ENCODE data around the gene KLHL26. TPM values are rescaled to one million over a fixed set of nuclear protein-coding genes. Genes with fewer than 3 reads are reported as not detected.

KLHL26 gene
- total RNA-seq, 1 experiment from 2014 or later, result 17.1 TPM

- H2AFZ ChIP-seq (ENCODE audit: low read depth, low read length, poor library complexity, severe bottlenecking), result no peak overlapping the region
- DNase-seq (ENCODE audit: low read depth, low spot score) (peak; percentile 10), ATAC-seq (no peak)
- no peak overlapping the region for H3K27ac ChIP-seq (ENCODE audit: low read depth, low read length)
- H3K9me2 ChIP-seq (ENCODE audit: insufficient read depth), result no peaks in the 10 kb centered on the region
- no peak overlapping the region for H3K4me3 ChIP-seq (replicated peaks in 1 of 2; ENCODE audit: low read depth in 1 of 2, low read length in 2 of 2)
- intact Hi-C loops (cut with micrococcal nuclease), result loop anchor here (2.0 to 5.0 kb wide), 4 partner anchors 79 to 223 kb away; partner anchors contain the start of gene REX1BD
- H3K27me3 ChIP-seq (ENCODE audit: insufficient read depth, low read length), result no peaks in the 10 kb centered on the region
- H3K9ac ChIP-seq (ENCODE audit: low read length), result no peak overlapping the region
- peaks cover 18 to 29% of the 10 kb centered on the region in 2 experiments for H3K4me1 ChIP-seq (ENCODE audit: control insufficient read depth in 1 of 2, insufficient read depth in 2 of 2, low read length in 2 of 2)
- no peak overlapping the region for H3K4me2 ChIP-seq (ENCODE audit: low read length)
- BruUV-seq (replicated peaks), result no TSS peak
- RAD21 ChIA-PET (ENCODE audit: low non-redundant PET in 1 of 2, low total read pairs in 2 of 2, uncharacterized antibody in 2 of 2, unreplicated experiment in 2 of 2), result interaction anchor here (0.5 to 1.2 kb wide), 3 partner anchors 35 to 87 kb away, joined by 3 to 4 read pairs (median 3); no protein-coding TSS in a partner anchor
- H3K79me2 ChIP-seq (ENCODE audit: insufficient read depth, low read length), result no peaks in the 10 kb centered on the region
- TF ChIP-seq TCF7L2 (IDR thresholded peaks at IDR 0.05; ENCODE audit: borderline replicate concordance, extremely low read depth, insufficient read depth, insufficient read length) (no peak), ELF1 (IDR thresholded peaks at IDR 0.05; ENCODE audit: borderline replicate concordance, low read depth) (no peak), POLR2A (IDR thresholded peaks at IDR 0.05; ENCODE audit: borderline replicate concordance, extremely low read depth, insufficient read depth, insufficient read length) (no peak), EZH2phosphoT487 (IDR thresholded peaks at IDR 0.05; ENCODE audit: borderline replicate concordance) (no peak), SIN3A (IDR thresholded peaks at IDR 0.05; ENCODE audit: low read depth) (no peak), MAX (IDR thresholded peaks at IDR 0.05) (no peak), ATF3 (IDR thresholded peaks at IDR 0.05) (no peak), REST (IDR thresholded peaks at IDR 0.05; ENCODE audit: low read depth) (no peak), RAD21 (IDR thresholded peaks at IDR 0.05; ENCODE audit: low read depth) (peak; percentile 83), SRF (IDR thresholded peaks at IDR 0.05; ENCODE audit: low read depth) (no peak), CTCF (IDR thresholded peaks at IDR 0.05 in 2 of 3, conservative IDR thresholded peaks at IDR 0.05 in 1 of 3; ENCODE audit: borderline replicate concordance in 1 of 3, insufficient read depth in 1 of 3, low read depth in 2 of 3, low read length in 2 of 3) (peak in 2 of 3 experiments; percentile 60 to 72; a peak in 5 of 6 replicates), SP1 (IDR thresholded peaks at IDR 0.05; ENCODE audit: low read depth) (no peak), POLR2AphosphoS5 (IDR thresholded peaks at IDR 0.05; ENCODE audit: low read depth, low read length) (no peak), ZNF274 (IDR thresholded peaks at IDR 0.05; ENCODE audit: low read depth, low read length) (no peak), ZFX (IDR thresholded peaks at IDR 0.05) (no peak), CEBPB (IDR thresholded peaks at IDR 0.05; ENCODE audit: low read depth) (no peak), FOSL1 (IDR thresholded peaks at IDR 0.05; ENCODE audit: low read depth) (no peak)
- H3K9me3 ChIP-seq (ENCODE audit: control insufficient read depth in 1 of 2, insufficient read depth in 1 of 2, low read depth in 1 of 2, low read length in 2 of 2), result no peaks in the 10 kb centered on the region
- CTCF ChIA-PET, result interaction anchor here (0.6 to 1.9 kb wide), 4 partner anchors 11 to 236 kb away, joined by 3 to 7 read pairs (median 4); no protein-coding TSS in a partner anchor
- POLR2A ChIA-PET, result interaction anchor here (0.6 kb wide), 1 partner anchor 86 kb away, joined by 4 read pairs; no protein-coding TSS in a partner anchor
- no peaks in the 10 kb centered on the region; a peak in 1 of 4 replicates for H3K36me3 ChIP-seq (ENCODE audit: control insufficient read depth in 1 of 2, insufficient read depth in 2 of 2, low read length in 2 of 2)
- H4K20me1 ChIP-seq (ENCODE audit: insufficient read depth), result no peaks in the 10 kb centered on the region
Observed at GRCh38 chr19:18675779-18676178, 39.0 kb downstream of the KLHL26 start.

Data from HCT116 (cell line).